Neuronal stem cell (in vitro differentiated cells): Measurements from ENCODE around the gene C19orf25.

Source experiments
- DNase-seq: peaks from one replicate; pipeline ENCODE4 v3.0.0-alpha.2; 2013; ENCODE audit warnings: low spot score
- H2AFZ ChIP-seq: one replicate; pipeline ENCODE4 v1.6.1; 2013; ENCODE audit warnings: mild to moderate bottlenecking, low read length, inconsistent platforms
- H2AK5ac ChIP-seq: 2 replicates; pipeline ENCODE4 v1.6.1; 2013; ENCODE audit warnings: low read depth, mild to moderate bottlenecking, inconsistent platforms, low read length, moderate library complexity, mixed read lengths
- H2BK120ac ChIP-seq: 2 replicates; pipeline ENCODE4 v1.6.1; 2013; ENCODE audit warnings: low read depth, mild to moderate bottlenecking, inconsistent platforms, low read length, moderate library complexity, mixed read lengths
- H2BK12ac ChIP-seq: one replicate; pipeline ENCODE4 v1.6.1; 2013; ENCODE audit warnings: low read length, inconsistent platforms
- H2BK15ac ChIP-seq: 2 replicates; pipeline ENCODE4 v1.6.1; 2013; ENCODE audit warnings: mild to moderate bottlenecking, low read length, inconsistent platforms, mixed read lengths
- H2BK5ac ChIP-seq: one replicate; pipeline ENCODE4 v1.6.1; 2013; ENCODE audit warnings: inconsistent platforms, mild to moderate bottlenecking, low read length, moderate library complexity
- H3K14ac ChIP-seq: one replicate; pipeline ENCODE4 v1.6.1; 2013; ENCODE audit warnings: low read length, inconsistent platforms
- H3K18ac ChIP-seq: 2 replicates; pipeline ENCODE4 v1.6.1; 2013; ENCODE audit warnings: low read length, inconsistent platforms
- H3K23ac ChIP-seq: 2 replicates; pipeline ENCODE4 v1.6.1; 2013; ENCODE audit warnings: low read depth, mild to moderate bottlenecking, mixed read lengths, low read length, inconsistent platforms; ENCODE audit not compliant: poor library complexity
- H3K27ac ChIP-seq: replicated peaks from 3 replicates; pipeline ENCODE4 v1.5.1; 2013; ENCODE audit warnings: low read length, inconsistent platforms
- H3K27me3 ChIP-seq, 3 experiments: 2 replicates each; pipeline ENCODE4 v1.6.1; 2013; ENCODE audit warnings: low read length in 3 of 3, mild to moderate bottlenecking in 2 of 3, inconsistent platforms in 1 of 3, low read depth in 1 of 3, mixed read lengths in 1 of 3, moderate library complexity in 1 of 3; ENCODE audit not compliant: control insufficient read depth in 3 of 3, insufficient read depth in 3 of 3
- H3K36me3 ChIP-seq, 2 donors: replicated peaks in 1 of 2; 2 replicates each; pipeline ENCODE4 v1.6.1; 2013; ENCODE audit warnings: low read length in 2 of 2; ENCODE audit not compliant: control insufficient read depth in 2 of 2, insufficient read depth in 2 of 2
- H3K4ac ChIP-seq: 2 replicates; pipeline ENCODE4 v1.6.1; 2013; ENCODE audit warnings: inconsistent platforms, mild to moderate bottlenecking, low read length, moderate library complexity
- H3K4me1 ChIP-seq, 2 donors: 1 replicate in 1 of 2; 2 replicates in 1 of 2; pipeline ENCODE4 v1.6.1; 2013; ENCODE audit warnings: low read length in 2 of 2, low read depth in 1 of 2; ENCODE audit not compliant: control insufficient read depth in 2 of 2, insufficient read depth in 1 of 2
- H3K4me2 ChIP-seq: one replicate; pipeline ENCODE4 v1.6.1; 2013; ENCODE audit warnings: mild to moderate bottlenecking, low read length, inconsistent platforms; ENCODE audit not compliant: insufficient read depth, poor library complexity, severe bottlenecking
- H3K4me3 ChIP-seq, 2 donors: 2 replicates each; pipeline ENCODE4 v1.5.1; 2013; ENCODE audit warnings: low read length in 2 of 2, mild to moderate bottlenecking in 2 of 2, inconsistent platforms in 1 of 2, moderate library complexity in 1 of 2
- H3K79me1 ChIP-seq: one replicate; pipeline ENCODE4 v1.6.1; 2013; ENCODE audit warnings: low read depth, mild to moderate bottlenecking, inconsistent platforms, low read length, moderate library complexity
- H3K9ac ChIP-seq: one replicate; pipeline ENCODE4 v1.6.1; 2013; ENCODE audit warnings: mild to moderate bottlenecking, low read depth, low read length, inconsistent platforms; ENCODE audit not compliant: poor library complexity
- H3K9me3 ChIP-seq, 2 donors: replicated peaks in 1 of 2; 2 replicates each; pipeline versions ENCODE3 to v1.6.1; 2013; ENCODE audit warnings: low read length in 2 of 2, mild to moderate bottlenecking in 2 of 2, inconsistent platforms in 1 of 2, low read depth in 1 of 2, mixed read lengths in 1 of 2, moderate library complexity in 1 of 2; ENCODE audit not compliant: control insufficient read depth in 2 of 2, insufficient read depth in 1 of 2
- H4K8ac ChIP-seq: one replicate; pipeline ENCODE4 v1.6.1; 2013; ENCODE audit warnings: low read depth, mild to moderate bottlenecking, inconsistent platforms, low read length, moderate library complexity
- H4K91ac ChIP-seq: one replicate; pipeline ENCODE4 v1.6.1; 2013; ENCODE audit warnings: low read length, low read depth, mild to moderate bottlenecking, inconsistent platforms; ENCODE audit not compliant: poor library complexity
- WGBS, 2 donors: extraction: QIAGEN DNeasy Blood & Tissue Kit; methylation state at CpG; one replicate each; pipeline ENCODE4 v1.1.7; 2013; ENCODE audit warnings: missing lambda C conversion rate in 2 of 2, mixed read lengths in 1 of 2; ENCODE audit not compliant: insufficient read length in 2 of 2, insufficient replicate concordance in 1 of 2; ENCODE audit errors: extremely low coverage in 2 of 2; 5-methylcytosine and 5-hydroxymethylcytosine counted together

The C19orf25 gene

GRCh38 chr19:1446713-1447481, 32.1 kb downstream of the C19orf25 start:
- H2AFZ ChIP-seq, result peak overlapping the region; percentile 98
- H3K36me3 ChIP-seq, result peaks cover 8 to 14% of the 10 kb centered on the region in 2 donors
- H4K91ac ChIP-seq, result no peak overlapping the region
- H3K79me1 ChIP-seq, result no peaks in the 10 kb centered on the region
- peaks cover 28 to 37% of the 10 kb centered on the region in 2 donors for H3K4me1 ChIP-seq
- H2AK5ac ChIP-seq, result no peak overlapping the region
- no peak overlapping the region for H3K4ac ChIP-seq
- no peak overlapping the region for H2BK12ac ChIP-seq
- no peaks in the 10 kb centered on the region for H3K9me3 ChIP-seq
- H3K27ac ChIP-seq, result no peak overlapping the region
- peaks cover 0 to 14% (median 0%) of the 10 kb centered on the region in 3 experiments for H3K27me3 ChIP-seq
- no peak overlapping the region for H2BK5ac ChIP-seq
- peak overlapping the region; percentile 95 for H3K4me2 ChIP-seq
- H3K14ac ChIP-seq, result no peak overlapping the region
- H3K23ac ChIP-seq, result peak overlapping the region; percentile 11
- no peak for DNase-seq
- no peak overlapping the region for H4K8ac ChIP-seq
- H2BK15ac ChIP-seq, result no peak overlapping the region
- H3K9ac ChIP-seq, result no peak overlapping the region
- H3K4me3 ChIP-seq, result peak overlapping the region; percentile 60 to 81
- H2BK120ac ChIP-seq, result no peak overlapping the region
- WGBS, 2 donors, result no CpG with 5 or more reads among the region's 63 CpGs
- peak overlapping the region; percentile 17 for H3K18ac ChIP-seq

- peaks cover 16 to 22% of the 10 kb centered on the region in 2 donors for H3K36me3 ChIP-seq
- H4K8ac ChIP-seq, result no peak overlapping the region
- peak overlapping the region; percentile 98 for H2AFZ ChIP-seq
- H3K9me3 ChIP-seq, result no peaks in the 10 kb centered on the region
- H3K27me3 ChIP-seq, result peaks cover 0 to 14% (median 0%) of the 10 kb centered on the region in 3 experiments
- H2BK15ac ChIP-seq, result peak overlapping the region; percentile 69
- H4K91ac ChIP-seq, result no peak overlapping the region
- peak overlapping the region; percentile 60 to 81 for H3K4me3 ChIP-seq
- WGBS, 2 donors, result no CpG with 5 or more reads among the region's 99 CpGs
- peak overlapping the region; percentile 95 for H3K18ac ChIP-seq
- peak; percentile 78 for DNase-seq
- H2BK12ac ChIP-seq, result no peak overlapping the region
- no peak overlapping the region for H3K14ac ChIP-seq
- peaks cover under 1% of the 10 kb centered on the region for H3K79me1 ChIP-seq
- H2BK5ac ChIP-seq, result no peak overlapping the region
- peak overlapping the region; percentile 1 for H2AK5ac ChIP-seq
- H3K4ac ChIP-seq, result no peak overlapping the region
- H3K23ac ChIP-seq, result peak overlapping the region; percentile 11
- peak overlapping the region; percentile 86 for H3K9ac ChIP-seq
- H3K27ac ChIP-seq, result no peak overlapping the region
- H2BK120ac ChIP-seq, result no peak overlapping the region
- peaks cover 23 to 30% of the 10 kb centered on the region in 2 donors for H3K4me1 ChIP-seq
- H3K4me2 ChIP-seq, result peak overlapping the region; percentile 95
These were observed 32.9 kb downstream of the C19orf25 start for GRCh38 chr19:1445932-1446712.

- Histone ChIP-seq H3K14ac (no peak overlapping the region), H3K4me3 (peak overlapping the region; percentile 60 to 77), H3K4me1 (peaks cover 15 to 23% of the 10 kb centered on the region in 2 donors), H2BK12ac (no peak overlapping the region), H3K79me1 (peaks cover 7% of the 10 kb centered on the region), H3K27me3 (peaks cover 0 to 14% (median 0%) of the 10 kb centered on the region in 3 experiments), H3K36me3 (peaks cover 23 to 30% of the 10 kb centered on the region in 2 donors), H3K18ac (peak overlapping the region; percentile 95), H2BK5ac (peak overlapping the region; percentile 5), H3K23ac (peak overlapping the region; percentile 89), H3K9me3 (peaks cover 0 to 2% of the 10 kb centered on the region in 2 donors), H2AFZ (peak overlapping the region; percentile 98), H3K27ac (no peak overlapping the region), H4K8ac (no peak overlapping the region), H3K9ac (peak overlapping the region; percentile 60), H3K4me2 (peak overlapping the region; percentile 95), H3K4ac (no peak overlapping the region), H2BK15ac (peak overlapping the region; percentile 78), H2BK120ac (no peak overlapping the region), H2AK5ac (peak overlapping the region; percentile 1), H4K91ac (no peak overlapping the region)
- DNase-seq, result peak; percentile 80
- no CpG with 5 or more reads among the region's 70 CpGs for WGBS, 2 donors
These were observed 33.7 kb downstream of the C19orf25 start for GRCh38 chr19:1445185-1445931.
